ENCODE measurements around the gene PPM1A.

DNA sequence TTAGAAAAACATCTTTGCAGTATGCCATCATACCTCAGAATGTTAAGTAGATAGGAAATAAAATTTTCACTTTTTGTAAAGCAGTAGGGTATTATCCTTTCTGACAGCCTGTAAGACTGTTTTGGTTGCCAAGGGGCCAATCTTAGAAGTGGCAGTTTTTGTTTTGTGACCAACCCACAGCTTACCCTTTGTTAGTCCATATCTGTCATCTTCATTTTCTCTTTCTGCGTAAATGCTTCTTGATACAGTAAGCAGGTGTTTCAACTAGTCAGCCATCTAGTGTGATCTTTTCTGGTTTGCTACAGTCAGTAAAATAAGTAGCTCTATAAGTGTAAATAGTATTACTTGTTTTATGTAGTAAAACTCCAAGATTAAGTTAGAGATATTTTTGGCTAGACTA lies 8.8 kb downstream of the PPM1A start:
- TF ChIP-seq EZH2 (IDR thresholded peaks at IDR 0.05; ENCODE audit: insufficient read depth, poor library complexity, severe bottlenecking) (no peak), EZH2phosphoT487 (IDR thresholded peaks at IDR 0.05; ENCODE audit: insufficient read depth, low read depth) (no peak)

Measured in GM23248 (cell line).